Natural killer cell (primary cell): Measurements from ENCODE around the gene IQCF6. TPM values are rescaled to one million over a fixed set of nuclear protein-coding genes. Genes with fewer than 3 reads are reported as not detected.
"Not testable (repeated sequence)": the region's sequence is repeated elsewhere in the genome, so short reads cannot be mapped to it uniquely, and the experiment has no call there.

ENCODE experiments used
- ATAC-seq, 3 donors: fragments of 150-1000 bp in 2 of 3; fragments of 200-7000 bp in 1 of 3; cut with Tn5 transposase; 1 replicate in 1 of 3; 2 replicates in 2 of 3; pipeline ENCODE4 v1.10.0; 2021; ENCODE audit warnings: mild to moderate bottlenecking in 2 of 3, moderate library complexity in 2 of 3
- DNase-seq, 2 donors: peaks; one replicate each; pipeline versions ENCODE4 v3.0.0 to v3.0.0-alpha.2; 2013 to 2021; ENCODE audit warnings: mixed read lengths in 1 of 2
- H3K27ac ChIP-seq: one replicate; pipeline ENCODE4 v1.5.1; 2013; ENCODE audit warnings: mild to moderate bottlenecking, low read length
- H3K27me3 ChIP-seq: one replicate; pipeline ENCODE4 v1.6.1; 2013; ENCODE audit warnings: low read length; ENCODE audit not compliant: control insufficient read depth, insufficient read depth
- H3K36me3 ChIP-seq: one replicate; pipeline ENCODE4 v1.6.1; 2013; ENCODE audit warnings: low read length; ENCODE audit not compliant: control insufficient read depth, insufficient read depth
- H3K4me1 ChIP-seq: one replicate; pipeline ENCODE4 v1.6.1; 2013; ENCODE audit warnings: low read length; ENCODE audit not compliant: control insufficient read depth, insufficient read depth
- H3K4me3 ChIP-seq: one replicate; pipeline ENCODE4 v1.5.1; 2013; ENCODE audit warnings: low read length
- H3K9me3 ChIP-seq: one replicate; pipeline ENCODE4 v1.6.1; 2013; ENCODE audit warnings: low read length; ENCODE audit not compliant: control insufficient read depth, insufficient read depth
- H3K27ac Mint-ChIP-seq, 2 donors: one replicate each; pipeline ENCODE4 v1.8.0; 2022; ENCODE audit warnings: mild to moderate bottlenecking in 2 of 2, mixed read lengths in 2 of 2, moderate library complexity in 1 of 2
- H3K27me3 Mint-ChIP-seq, 2 donors: one replicate each; pipeline ENCODE4 v1.8.0; 2022; ENCODE audit warnings: low read depth in 2 of 2, mixed read lengths in 2 of 2
- H3K36me3 Mint-ChIP-seq: one replicate; pipeline ENCODE4 v1.8.0; 2022; ENCODE audit warnings: mixed read lengths
- H3K4me1 Mint-ChIP-seq, 2 donors: one replicate each; pipeline ENCODE4 v1.8.0; 2022; ENCODE audit warnings: mixed read lengths in 2 of 2
- H3K4me3 Mint-ChIP-seq: one replicate; pipeline ENCODE4 v1.8.0; 2022; ENCODE audit warnings: mild to moderate bottlenecking, moderate library complexity, mixed read lengths
- H3K9me3 Mint-ChIP-seq, 2 donors: one replicate each; pipeline ENCODE4 v1.8.0; 2022; ENCODE audit warnings: mixed read lengths in 2 of 2
- CTCF ChIP-seq: fragments of 200-600 bp; IDR thresholded peaks from one replicate; pipeline ENCODE4 v1.8.0; 2022; ENCODE audit warnings: antibody characterized with exemption
- WGBS: methylation state at CpG from one replicate; pipeline ENCODE4 v1.1.7; 2013; ENCODE audit warnings: missing lambda C conversion rate; ENCODE audit not compliant: insufficient coverage; 5-methylcytosine and 5-hydroxymethylcytosine counted together
- intact Hi-C: fragments of 100-400 bp; cut with micrococcal nuclease; formaldehyde crosslinking; loops from one replicate; pipeline ENCODE4 v1.14.2; 2022
- total RNA-seq, 4 donors: library from RNA; stranded (reverse); fragments of 120-200 nt in 1 of 4; gene quantifications; one replicate each; pipeline versions ENCODE4 v1.2.3 to v1.2.4, GENCODE V29; 2013 to 2022

The IQCF6 gene
- total RNA-seq, 3 donors from 2014 or later (not counting 1 experiment from before 2014, with no cell fraction given) = not detected

- intact Hi-C loops = no loop called here
- H3K4me1 Mint-ChIP-seq = peaks cover 5 to 8% of the 10 kb centered on the region in 2 donors
- H3K36me3 Mint-ChIP-seq = no peaks in the 10 kb centered on the region
- no peak for ATAC-seq
- TF ChIP-seq CTCF = no peak
- H3K27me3 Mint-ChIP-seq = peaks cover 0 to 20% of the 10 kb centered on the region in 2 donors
- no peak for DNase-seq
- H3K27ac ChIP-seq = no peak overlapping the region
- no peak overlapping the region for H3K4me3 ChIP-seq
- no peaks in the 10 kb centered on the region for H3K4me1 ChIP-seq
- H3K9me3 Mint-ChIP-seq = no peaks in the 10 kb centered on the region
- no CpG with 5 or more reads among the region's 1 CpG for WGBS
- H3K4me3 Mint-ChIP-seq = no peak overlapping the region
- no peaks in the 10 kb centered on the region for H3K9me3 ChIP-seq
- no peaks in the 10 kb centered on the region for H3K36me3 ChIP-seq
- no peaks in the 10 kb centered on the region for H3K27me3 ChIP-seq
- H3K27ac Mint-ChIP-seq = no peak overlapping the region
Observed at GRCh38 chr3:51748327-51748726, 30.7 kb downstream of the IQCF6 start.

GRCh38 chr3:51747840-51748239 lies 31.2 kb downstream of the IQCF6 start:
- peaks cover 8 to 10% of the 10 kb centered on the region in 2 donors for H3K4me1 Mint-ChIP-seq
- H3K27ac Mint-ChIP-seq = no peak overlapping the region

DNA sequence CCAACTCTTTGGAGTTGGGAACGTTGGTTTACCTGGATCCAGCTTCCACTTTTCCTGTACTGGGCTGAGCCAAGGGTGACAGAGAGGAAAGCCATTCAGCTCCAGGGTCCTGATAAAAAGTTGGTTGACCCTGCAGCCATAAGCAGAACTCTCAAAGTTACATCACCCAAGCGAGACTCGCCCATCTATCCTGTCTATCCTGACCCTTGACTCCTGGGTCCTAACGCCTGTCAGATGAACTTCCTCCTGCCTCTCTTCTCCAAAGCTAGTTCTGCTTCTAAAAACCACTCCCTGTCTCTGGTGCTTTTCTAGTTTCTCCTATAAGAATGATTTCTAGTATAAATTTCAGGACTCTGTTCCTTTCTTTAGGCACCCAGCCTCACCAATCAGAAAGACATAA lies 36.1 kb downstream of the IQCF6 start:
- H3K9me3 Mint-ChIP-seq, H3K27me3 ChIP-seq, ATAC-seq, H3K36me3 ChIP-seq, H3K4me1 Mint-ChIP-seq, H3K36me3 Mint-ChIP-seq, DNase-seq, H3K27ac ChIP-seq, H3K4me3 ChIP-seq, H3K9me3 ChIP-seq, H3K4me3 Mint-ChIP-seq, H3K27ac Mint-ChIP-seq, intact Hi-C loops, H3K4me1 ChIP-seq: not testable (repeated sequence)
- WGBS = 62% methylated on average over 4 of the region's 4 CpGs
- H3K27me3 Mint-ChIP-seq = peaks cover 5 to 14% of the 10 kb centered on the region in 2 donors

More at GRCh38 chr3:51747840-51748239, 31.2 kb downstream of the IQCF6 start:
- Histone ChIP-seq H3K27ac (no peak overlapping the region), H3K27me3 (no peaks in the 10 kb centered on the region), H3K36me3 (no peaks in the 10 kb centered on the region), H3K4me3 (no peak overlapping the region), H3K4me1 (no peaks in the 10 kb centered on the region), H3K9me3 (no peaks in the 10 kb centered on the region)
- H3K36me3 Mint-ChIP-seq = no peaks in the 10 kb centered on the region
- no peak overlapping the region for H3K4me3 Mint-ChIP-seq
- peaks cover 0 to 15% of the 10 kb centered on the region in 2 donors for H3K27me3 Mint-ChIP-seq
- DNase-seq = no peak
- ATAC-seq = no peak
- no peak for TF ChIP-seq CTCF
- H3K9me3 Mint-ChIP-seq = no peaks in the 10 kb centered on the region
- intact Hi-C loops = no loop called here

DNA sequence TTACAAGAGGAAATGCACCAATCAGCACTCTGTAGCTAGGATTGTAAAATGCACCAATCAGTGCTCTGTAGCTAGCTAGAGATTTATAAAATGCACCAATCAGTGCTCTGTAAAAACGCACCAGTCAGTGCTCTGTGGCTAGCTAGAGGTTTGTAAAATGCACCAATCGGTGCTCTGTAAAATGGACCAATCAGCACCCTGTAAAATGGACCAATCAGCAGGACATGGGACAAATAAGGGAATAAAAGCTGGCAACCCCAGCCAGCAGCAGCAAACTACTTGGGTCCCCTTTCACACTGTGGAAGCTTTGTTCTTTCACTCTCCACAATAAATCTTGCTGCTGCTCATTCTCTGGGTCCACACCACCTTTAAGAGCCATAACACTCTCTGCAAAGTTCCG lies 36.7 kb downstream of the IQCF6 start:
- H3K27ac ChIP-seq, H3K27me3 ChIP-seq, H3K4me3 ChIP-seq, DNase-seq, ATAC-seq, H3K4me3 Mint-ChIP-seq, H3K36me3 Mint-ChIP-seq, H3K4me1 ChIP-seq, H3K36me3 ChIP-seq, H3K4me1 Mint-ChIP-seq, H3K27ac Mint-ChIP-seq, H3K9me3 Mint-ChIP-seq, H3K9me3 ChIP-seq, intact Hi-C loops: not testable (repeated sequence)
- WGBS = 91% methylated on average over 3 of the region's 3 CpGs
- peaks cover 5 to 16% of the 10 kb centered on the region in 2 donors for H3K27me3 Mint-ChIP-seq

GRCh38 chr3:51739110-51739509 lies 39.9 kb downstream of the IQCF6 start:
- Mint-ChIP-seq H3K27me3 (peaks cover 6 to 16% of the 10 kb centered on the region in 2 donors), H3K27ac (no peak overlapping the region), H3K4me3 (no peak overlapping the region), H3K4me1 (peaks cover 10 to 13% of the 10 kb centered on the region in 2 donors), H3K9me3 (no peaks in the 10 kb centered on the region), H3K36me3 (no peaks in the 10 kb centered on the region)
- no peaks in the 10 kb centered on the region for H3K36me3 ChIP-seq
- DNase-seq (no peak), ATAC-seq (no peak)
- WGBS = 54% methylated on average over 3 of the region's 4 CpGs
- H3K27me3 ChIP-seq = peaks cover 3% of the 10 kb centered on the region
- intact Hi-C loops = no loop called here
- H3K27ac ChIP-seq = no peak overlapping the region
- TF ChIP-seq CTCF = no peak
- no peaks in the 10 kb centered on the region for H3K4me1 ChIP-seq
- no peak overlapping the region for H3K4me3 ChIP-seq
- H3K9me3 ChIP-seq = no peaks in the 10 kb centered on the region
